SK-N-SH treated with all-trans-retinoic acid at 6 μM for 48 hours (cell line): ENCODE measurements around the gene C22orf31.

Experiments
- ATAC-seq: fragments of 200-7000 bp; cut with Tn5 transposase; 3 replicates; pipeline ENCODE4 v1.9.1; 2020; ENCODE audit warnings: mild to moderate bottlenecking, moderate library complexity
- ARNTL ChIP-seq: fragments of 450-650 bp; formaldehyde crosslinking; IDR thresholded peaks from 2 replicates; pipeline ENCODE4 v1.5.0; 2020; ENCODE audit warnings: low read depth, mild to moderate bottlenecking, moderate library complexity, borderline replicate concordance
- BACH2 ChIP-seq: fragments of 250-450 bp; sonication (Bioruptor Pico); IDR thresholded peaks from 2 replicates; pipeline ENCODE4 v1.9.0; 2021; ENCODE audit warnings: mild to moderate bottlenecking, borderline replicate concordance
- CSDC2 ChIP-seq: fragments of 250-450 bp; sonication (Bioruptor Pico); IDR thresholded peaks from 2 replicates; pipeline ENCODE4 v1.5.0; 2020; ENCODE audit warnings: mild to moderate bottlenecking, moderate library complexity
- ESRRG ChIP-seq: fragments of 250-450 bp; sonication (Bioruptor Pico); IDR thresholded peaks from 2 replicates; pipeline ENCODE4 v1.6.1; 2021; ENCODE audit warnings: mild to moderate bottlenecking
- GLIS3 ChIP-seq: fragments of 250-450 bp; sonication (Bioruptor Pico); IDR thresholded peaks from 2 replicates; pipeline ENCODE4 v1.5.0; 2020; ENCODE audit warnings: mild to moderate bottlenecking, moderate library complexity
- ISL1 ChIP-seq: fragments of 250-450 bp; sonication (Bioruptor Pico); IDR thresholded peaks from 2 replicates; pipeline ENCODE4 v2.1.2; 2022; ENCODE audit warnings: mild to moderate bottlenecking, moderate library complexity
- OSR1 ChIP-seq: fragments of 250-450 bp; sonication (Bioruptor Pico); IDR thresholded peaks from 2 replicates; pipeline ENCODE4 v1.8.0; 2022; ENCODE audit warnings: moderate library complexity, mild to moderate bottlenecking, inconsistent platforms
- PPARA ChIP-seq: fragments of 250-450 bp; sonication (Bioruptor Pico); IDR thresholded peaks from 2 replicates; pipeline ENCODE4 v1.5.0; 2020; ENCODE audit warnings: mild to moderate bottlenecking, borderline replicate concordance
- RARB ChIP-seq: fragments of 250-450 bp; sonication (Bioruptor Pico); IDR thresholded peaks from 2 replicates; pipeline ENCODE4 v1.8.0; 2021; ENCODE audit warnings: mild to moderate bottlenecking, moderate library complexity
- SNAI2 ChIP-seq: fragments of 250-450 bp; sonication (Bioruptor Pico); IDR thresholded peaks from 2 replicates; pipeline ENCODE4 v1.5.0; 2020; ENCODE audit warnings: mild to moderate bottlenecking, moderate library complexity
- TCF4 ChIP-seq: fragments of 250-450 bp; sonication (Bioruptor Pico); IDR thresholded peaks from 2 replicates; pipeline ENCODE4 v1.8.0; 2021; ENCODE audit warnings: mild to moderate bottlenecking, moderate library complexity, borderline replicate concordance
- TOX ChIP-seq: fragments of 250-450 bp; sonication (Bioruptor Pico); IDR thresholded peaks from 2 replicates; pipeline ENCODE4 v1.8.0; 2021; ENCODE audit warnings: mild to moderate bottlenecking, moderate library complexity, borderline replicate concordance
- ZC3H10 ChIP-seq: fragments of 250-450 bp; sonication (Bioruptor Pico); IDR thresholded peaks from 2 replicates; pipeline ENCODE4 v1.5.1; 2021; ENCODE audit warnings: mild to moderate bottlenecking, moderate library complexity
- ZFP3 ChIP-seq: fragments of 250-450 bp; sonication (Bioruptor Pico); IDR thresholded peaks from 2 replicates; pipeline ENCODE4 v1.5.0; 2020; ENCODE audit warnings: mild to moderate bottlenecking, moderate library complexity
- ZFP30 ChIP-seq: fragments of 450-650 bp; formaldehyde crosslinking; IDR thresholded peaks from 2 replicates; pipeline ENCODE4 v1.5.0; 2022; ENCODE audit warnings: mild to moderate bottlenecking, moderate library complexity
- ZNF565 ChIP-seq: fragments of 450-650 bp; formaldehyde crosslinking; conservative IDR thresholded peaks from 2 replicates; pipeline ENCODE4 v1.5.0; 2020; ENCODE audit warnings: low read depth, mild to moderate bottlenecking, moderate library complexity
- ZNF70 ChIP-seq: fragments of 450-650 bp; formaldehyde crosslinking; IDR thresholded peaks from 2 replicates; pipeline ENCODE4 v1.5.0; 2020; ENCODE audit warnings: mild to moderate bottlenecking, moderate library complexity
- ZNF8 ChIP-seq: fragments of 450-650 bp; formaldehyde crosslinking; IDR thresholded peaks from 2 replicates; pipeline ENCODE4 v1.5.0; 2020; ENCODE audit warnings: mild to moderate bottlenecking, moderate library complexity
- TF ChIP-seq, protein P1 (sequence below): fragments of 250-450 bp; sonication (Bioruptor Pico); IDR thresholded peaks from 2 replicates; pipeline ENCODE4 v1.8.0; 2020; ENCODE audit warnings: mild to moderate bottlenecking, moderate library complexity, borderline replicate concordance
- TF ChIP-seq, protein P2 (sequence below): fragments of 250-450 bp; sonication (Bioruptor Pico); IDR thresholded peaks from 2 replicates; pipeline ENCODE4 v1.8.0; 2021; ENCODE audit warnings: low read depth, mild to moderate bottlenecking, moderate library complexity, borderline replicate concordance
- TF ChIP-seq, protein P3 (sequence below): fragments of 250-450 bp; sonication (Bioruptor Pico); IDR thresholded peaks from 2 replicates; pipeline ENCODE4 v1.5.1; 2021; ENCODE audit warnings: mild to moderate bottlenecking, moderate library complexity

C22orf31 gene

DNA sequence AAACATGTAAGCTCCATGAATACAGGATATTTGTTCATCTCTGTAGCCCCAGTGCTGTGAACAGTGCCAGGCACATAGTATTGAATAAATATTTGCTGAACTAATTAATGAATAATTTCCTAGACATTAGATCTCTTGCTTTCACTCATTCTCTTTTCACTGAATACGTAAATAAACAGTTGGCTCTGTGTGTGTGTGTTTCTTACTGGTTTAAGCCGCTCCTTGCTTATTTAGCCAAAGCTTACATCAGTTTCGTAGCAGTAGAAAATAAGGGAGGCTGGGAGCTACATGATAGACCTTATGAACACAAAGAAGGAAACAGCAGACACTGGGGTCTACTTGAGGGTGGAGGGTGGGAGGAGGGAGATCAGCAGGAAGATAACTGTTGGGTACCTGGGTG, 28.4 kb upstream of the C22orf31 start:
- no peak for TF ChIP-seq TCF4 (CRISPR knock-in tag)
- no peak for TF ChIP-seq RARB (CRISPR knock-in tag)
- no peak for TF ChIP-seq ZC3H10 (CRISPR knock-in tag)
- TF ChIP-seq, protein P1, sequence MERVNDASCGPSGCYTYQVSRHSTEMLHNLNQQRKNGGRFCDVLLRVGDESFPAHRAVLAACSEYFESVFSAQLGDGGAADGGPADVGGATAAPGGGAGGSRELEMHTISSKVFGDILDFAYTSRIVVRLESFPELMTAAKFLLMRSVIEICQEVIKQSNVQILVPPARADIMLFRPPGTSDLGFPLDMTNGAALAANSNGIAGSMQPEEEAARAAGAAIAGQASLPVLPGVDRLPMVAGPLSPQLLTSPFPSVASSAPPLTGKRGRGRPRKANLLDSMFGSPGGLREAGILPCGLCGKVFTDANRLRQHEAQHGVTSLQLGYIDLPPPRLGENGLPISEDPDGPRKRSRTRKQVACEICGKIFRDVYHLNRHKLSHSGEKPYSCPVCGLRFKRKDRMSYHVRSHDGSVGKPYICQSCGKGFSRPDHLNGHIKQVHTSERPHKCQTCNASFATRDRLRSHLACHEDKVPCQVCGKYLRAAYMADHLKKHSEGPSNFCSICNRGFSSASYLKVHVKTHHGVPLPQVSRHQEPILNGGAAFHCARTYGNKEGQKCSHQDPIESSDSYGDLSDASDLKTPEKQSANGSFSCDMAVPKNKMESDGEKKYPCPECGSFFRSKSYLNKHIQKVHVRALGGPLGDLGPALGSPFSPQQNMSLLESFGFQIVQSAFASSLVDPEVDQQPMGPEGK (CRISPR knock-in tag): no peak
- TF ChIP-seq, protein P2, sequence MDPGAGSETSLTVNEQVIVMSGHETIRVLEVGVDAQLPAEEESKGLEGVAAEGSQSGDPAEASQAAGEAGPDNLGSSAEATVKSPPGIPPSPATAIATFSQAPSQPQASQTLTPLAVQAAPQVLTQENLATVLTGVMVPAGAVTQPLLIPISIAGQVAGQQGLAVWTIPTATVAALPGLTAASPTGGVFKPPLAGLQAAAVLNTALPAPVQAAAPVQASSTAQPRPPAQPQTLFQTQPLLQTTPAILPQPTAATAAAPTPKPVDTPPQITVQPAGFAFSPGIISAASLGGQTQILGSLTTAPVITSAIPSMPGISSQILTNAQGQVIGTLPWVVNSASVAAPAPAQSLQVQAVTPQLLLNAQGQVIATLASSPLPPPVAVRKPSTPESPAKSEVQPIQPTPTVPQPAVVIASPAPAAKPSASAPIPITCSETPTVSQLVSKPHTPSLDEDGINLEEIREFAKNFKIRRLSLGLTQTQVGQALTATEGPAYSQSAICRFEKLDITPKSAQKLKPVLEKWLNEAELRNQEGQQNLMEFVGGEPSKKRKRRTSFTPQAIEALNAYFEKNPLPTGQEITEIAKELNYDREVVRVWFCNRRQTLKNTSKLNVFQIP (CRISPR knock-in tag): no peak
- TF ChIP-seq ISL1 (CRISPR knock-in tag): no peak
- no peak for TF ChIP-seq ESRRG (CRISPR knock-in tag)
- TF ChIP-seq, protein P3, sequence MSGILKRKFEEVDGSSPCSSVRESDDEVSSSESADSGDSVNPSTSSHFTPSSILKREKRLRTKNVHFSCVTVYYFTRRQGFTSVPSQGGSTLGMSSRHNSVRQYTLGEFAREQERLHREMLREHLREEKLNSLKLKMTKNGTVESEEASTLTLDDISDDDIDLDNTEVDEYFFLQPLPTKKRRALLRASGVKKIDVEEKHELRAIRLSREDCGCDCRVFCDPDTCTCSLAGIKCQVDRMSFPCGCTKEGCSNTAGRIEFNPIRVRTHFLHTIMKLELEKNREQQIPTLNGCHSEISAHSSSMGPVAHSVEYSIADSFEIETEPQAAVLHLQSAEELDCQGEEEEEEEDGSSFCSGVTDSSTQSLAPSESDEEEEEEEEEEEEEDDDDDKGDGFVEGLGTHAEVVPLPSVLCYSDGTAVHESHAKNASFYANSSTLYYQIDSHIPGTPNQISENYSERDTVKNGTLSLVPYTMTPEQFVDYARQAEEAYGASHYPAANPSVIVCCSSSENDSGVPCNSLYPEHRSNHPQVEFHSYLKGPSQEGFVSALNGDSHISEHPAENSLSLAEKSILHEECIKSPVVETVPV (CRISPR knock-in tag): no peak
- no peak for TF ChIP-seq CSDC2 (CRISPR knock-in tag)
- TF ChIP-seq ZNF565: no peak
- no peak for TF ChIP-seq PPARA
- TF ChIP-seq BACH2 (CRISPR knock-in tag): no peak
- TF ChIP-seq ZFP3 (CRISPR knock-in tag): no peak

DNA sequence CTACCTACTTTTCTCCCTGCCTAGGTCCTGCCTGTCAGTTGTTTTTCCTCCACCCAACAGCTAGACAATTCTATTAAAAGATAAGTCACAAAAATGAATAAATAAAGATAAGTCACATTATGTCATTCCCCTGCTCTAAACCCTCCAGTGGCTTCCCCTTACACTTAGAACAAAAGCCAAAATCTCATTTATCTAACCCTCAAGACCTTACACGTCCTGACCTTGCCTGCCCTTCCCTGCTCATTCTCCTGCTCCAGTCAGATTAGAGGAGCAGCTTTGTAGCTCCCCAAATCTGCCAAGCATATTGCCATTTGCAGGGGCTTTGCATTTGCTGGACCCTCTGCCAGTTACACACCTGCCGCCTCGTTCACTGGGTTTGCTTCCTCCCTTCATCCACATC, 27.9 kb upstream of the C22orf31 start:
- no peak for ATAC-seq
- TF ChIP-seq, protein P3 (CRISPR knock-in tag): no peak
- TF ChIP-seq OSR1: no peak
- TF ChIP-seq ESRRG (CRISPR knock-in tag): no peak
- TF ChIP-seq ARNTL (CRISPR knock-in tag): no peak
- TF ChIP-seq, protein P1 (CRISPR knock-in tag): no peak
- TF ChIP-seq, protein P2 (CRISPR knock-in tag): no peak
- no peak for TF ChIP-seq ZNF565
- TF ChIP-seq SNAI2 (CRISPR knock-in tag): no peak
- no peak for TF ChIP-seq ZFP30 (CRISPR knock-in tag)
- no peak for TF ChIP-seq ZC3H10 (CRISPR knock-in tag)
- no peak for TF ChIP-seq TOX (CRISPR knock-in tag)
- TF ChIP-seq GLIS3 (CRISPR knock-in tag): no peak
- TF ChIP-seq ZFP3 (CRISPR knock-in tag): no peak
- no peak for TF ChIP-seq ZNF8 (CRISPR knock-in tag)
- no peak for TF ChIP-seq ZNF70 (CRISPR knock-in tag)

More for the DNA sequence above, 28.4 kb upstream of the C22orf31 start:
- no peak for ATAC-seq

DNA sequence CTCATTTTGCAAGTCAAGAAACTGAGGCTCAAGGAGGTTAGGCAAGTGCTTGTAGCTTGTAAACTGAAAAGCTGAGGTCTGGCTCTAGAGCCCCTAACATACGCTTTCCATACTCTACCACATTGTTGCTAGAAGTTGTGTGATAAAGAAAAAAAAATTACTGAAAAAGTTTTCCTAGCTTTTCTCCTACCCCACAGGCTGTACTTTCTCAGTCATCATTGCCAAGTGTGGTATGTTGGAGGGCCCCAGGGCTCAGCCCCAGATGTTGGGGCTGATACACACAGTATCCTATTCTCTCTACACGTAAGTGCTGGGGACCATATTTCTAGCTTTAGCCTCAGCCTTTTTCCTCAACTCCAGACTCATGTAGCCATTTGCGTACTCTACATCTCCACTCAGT, 27.2 kb upstream of the C22orf31 start:
- no peak for TF ChIP-seq ESRRG (CRISPR knock-in tag)
- TF ChIP-seq ZNF8 (CRISPR knock-in tag): no peak
- no peak for TF ChIP-seq ZNF565
- no peak for TF ChIP-seq SNAI2 (CRISPR knock-in tag)
- no peak for TF ChIP-seq CSDC2 (CRISPR knock-in tag)
- no peak for TF ChIP-seq OSR1
- TF ChIP-seq RARB (CRISPR knock-in tag): no peak
- no peak for TF ChIP-seq ZFP3 (CRISPR knock-in tag)
- TF ChIP-seq, protein P2 (CRISPR knock-in tag): no peak
- TF ChIP-seq BACH2 (CRISPR knock-in tag): no peak
- no peak for TF ChIP-seq ARNTL (CRISPR knock-in tag)
- TF ChIP-seq, protein P1 (CRISPR knock-in tag): no peak
- ATAC-seq: no peak
